Mammary epithelial cell (primary cell): Measurements from ENCODE around the gene USF3.

Source experiments
- CTCF ChIP-seq, 2 donors: IDR thresholded peaks in 1 of 2; conservative IDR thresholded peaks in 1 of 2; 2 replicates each; pipeline ENCODE4 v1.5.1; 2011 to 2012; ENCODE audit warnings: inconsistent platforms in 2 of 2, low read length in 2 of 2, mild to moderate bottlenecking in 2 of 2, control low read depth in 1 of 2, low read depth in 1 of 2; ENCODE audit not compliant: insufficient read depth in 1 of 2; ENCODE audit errors: extremely low read depth in 1 of 2
- EZH2 ChIP-seq: IDR thresholded peaks from 2 replicates; pipeline ENCODE4 v1.6.1; 2012; ENCODE audit warnings: low read length, inconsistent platforms, borderline replicate concordance

GRCh38 chr3:113731694-113732093 lies 35.3 kb upstream of the USF3 start:
- TF ChIP-seq CTCF (conservative IDR thresholded peaks at IDR 0.05 in 1 of 2, IDR thresholded peaks at IDR 0.05 in 1 of 2; ENCODE audit: extremely low read depth in 1 of 2, insufficient read depth in 1 of 2, low read depth in 1 of 2, low read length in 2 of 2) (no peak), EZH2 (no peak)
